AG20443 (cell line): ENCODE data around the gene RIC3.
A peak's percentile ranks its signal among the peaks of the same experiment; 100 is the strongest.

Source experiments
- DNase-seq: peaks from one replicate; pipeline ENCODE4 v3.0.0; 2012; ENCODE audit warnings: low spot score, mixed read lengths

Gene RIC3

GRCh38 chr11:8086571-8086970 lies 82.3 kb downstream of the RIC3 start:
- no peak for DNase-seq

GRCh38 chr11:8086001-8086479 lies 82.8 kb downstream of the RIC3 start:
- DNase-seq = no peak

- no peak for DNase-seq
Observed at GRCh38 chr11:8085011-8085645, 83.7 kb downstream of the RIC3 start.

GRCh38 chr11:8084352-8084751 lies 84.5 kb downstream of the RIC3 start:
- no peak for DNase-seq

GRCh38 chr11:8083871-8084281 lies 84.9 kb downstream of the RIC3 start:
- no peak for DNase-seq

- no peak for DNase-seq
Observed at GRCh38 chr11:8083088-8083395, 85.8 kb downstream of the RIC3 start.

GRCh38 chr11:8082391-8083087 lies 86.3 kb downstream of the RIC3 start:
- DNase-seq = peak; percentile 36

GRCh38 chr11:8081591-8082250 lies 87.1 kb downstream of the RIC3 start:
- DNase-seq = peak; percentile 55

GRCh38 chr11:8080674-8081590 lies 87.9 kb downstream of the RIC3 start, which contains the start of gene TUB:
Gene TUB, plus strand, starts transcription at chr11:8081211. Its CDS starts 300 bp downstream, at chr11:8081511.
- DNase-seq = peak; percentile 82

GRCh38 chr11:8080069-8080670 lies 88.7 kb downstream of the RIC3 start:
- no peak for DNase-seq

GRCh38 chr11:8079111-8079675 lies 89.6 kb downstream of the RIC3 start:
- no peak for DNase-seq

- no peak for DNase-seq
Observed at GRCh38 chr11:8075119-8075726, 93.6 kb downstream of the RIC3 start.

- no peak for DNase-seq
Observed at GRCh38 chr11:8071616-8072581, 96.9 kb downstream of the RIC3 start.

GRCh38 chr11:8070417-8071115 lies 98.3 kb downstream of the RIC3 start:
- peak; percentile 77 for DNase-seq

- no peak for DNase-seq
Observed at GRCh38 chr11:8069771-8070170, 99.1 kb downstream of the RIC3 start.

GRCh38 chr11:8068605-8069221 lies 100.1 kb downstream of the RIC3 start:
- DNase-seq = peak; percentile 79

GRCh38 chr11:8067929-8068575 lies 100.8 kb downstream of the RIC3 start:
- DNase-seq = no peak

GRCh38 chr11:8067567-8067928 lies 101.3 kb downstream of the RIC3 start:
- no peak for DNase-seq
